Activated CD8-positive, alpha-beta memory T cell treated with anti-CD3 and anti-CD28 coated beads for 48 hours (primary cell): ENCODE data around the gene DPH6.

ENCODE experiments used
- DNase-seq, 3 experiments: peaks; one replicate each; pipeline ENCODE4 v3.0.0-alpha.2; 2020; ENCODE audit warnings: low read depth in 2 of 3, low spot score in 2 of 3

DPH6 gene

GRCh38 chr15:35487417-35487816 lies 58.5 kb downstream of the DPH6 start:
- DNase-seq: no peak

- no peak for DNase-seq
Observed at GRCh38 chr15:35486296-35486695, 59.7 kb downstream of the DPH6 start.

- no peak for DNase-seq
Observed at GRCh38 chr15:35485411-35485810, 60.6 kb downstream of the DPH6 start.

- DNase-seq: no peak
Observed at GRCh38 chr15:35484231-35484945, 61.6 kb downstream of the DPH6 start.

- no peak for DNase-seq
Observed at GRCh38 chr15:35481992-35482391, 64.0 kb downstream of the DPH6 start.

GRCh38 chr15:35481064-35481463 lies 64.9 kb downstream of the DPH6 start:
- no peak for DNase-seq

GRCh38 chr15:35479423-35479822 lies 66.5 kb downstream of the DPH6 start:
- no peak for DNase-seq

GRCh38 chr15:35477312-35478262 lies 68.4 kb downstream of the DPH6 start:
- DNase-seq: no peak

GRCh38 chr15:35471024-35471423 lies 74.9 kb downstream of the DPH6 start:
- DNase-seq: no peak

- no peak for DNase-seq
Observed at GRCh38 chr15:35470441-35470840, 75.5 kb downstream of the DPH6 start.

- DNase-seq: no peak
Observed at GRCh38 chr15:35466476-35466875, 79.5 kb downstream of the DPH6 start.

- DNase-seq: no peak
Observed at GRCh38 chr15:35465783-35466182, 80.2 kb downstream of the DPH6 start.

GRCh38 chr15:35460616-35461015 lies 85.3 kb downstream of the DPH6 start:
- DNase-seq: no peak

GRCh38 chr15:35458176-35458856 lies 87.6 kb downstream of the DPH6 start:
- DNase-seq: no peak

- no peak for DNase-seq
Observed at GRCh38 chr15:35455201-35455600, 90.8 kb downstream of the DPH6 start.

GRCh38 chr15:35450492-35450891 lies 95.5 kb downstream of the DPH6 start:
- DNase-seq: no peak

- no peak for DNase-seq
Observed at GRCh38 chr15:35448294-35448693, 97.7 kb downstream of the DPH6 start.

- DNase-seq: no peak
Observed at GRCh38 chr15:35445891-35446290, 100.1 kb downstream of the DPH6 start.

GRCh38 chr15:35444557-35445204 lies 101.3 kb downstream of the DPH6 start:
- DNase-seq: no peak

GRCh38 chr15:35443376-35443775 lies 102.6 kb downstream of the DPH6 start:
- no peak for DNase-seq

- no peak for DNase-seq
Observed at GRCh38 chr15:35442742-35443141, 103.2 kb downstream of the DPH6 start.
